GM10847 (cell line): ENCODE results near the gene MCF2L.

Source experiments
- POLR2A ChIP-seq: IDR thresholded peaks from 2 replicates; pipeline ENCODE4 v1.6.1; 2011; ENCODE audit not compliant: insufficient read length; ENCODE audit errors: extremely low read depth

The MCF2L gene

DNA sequence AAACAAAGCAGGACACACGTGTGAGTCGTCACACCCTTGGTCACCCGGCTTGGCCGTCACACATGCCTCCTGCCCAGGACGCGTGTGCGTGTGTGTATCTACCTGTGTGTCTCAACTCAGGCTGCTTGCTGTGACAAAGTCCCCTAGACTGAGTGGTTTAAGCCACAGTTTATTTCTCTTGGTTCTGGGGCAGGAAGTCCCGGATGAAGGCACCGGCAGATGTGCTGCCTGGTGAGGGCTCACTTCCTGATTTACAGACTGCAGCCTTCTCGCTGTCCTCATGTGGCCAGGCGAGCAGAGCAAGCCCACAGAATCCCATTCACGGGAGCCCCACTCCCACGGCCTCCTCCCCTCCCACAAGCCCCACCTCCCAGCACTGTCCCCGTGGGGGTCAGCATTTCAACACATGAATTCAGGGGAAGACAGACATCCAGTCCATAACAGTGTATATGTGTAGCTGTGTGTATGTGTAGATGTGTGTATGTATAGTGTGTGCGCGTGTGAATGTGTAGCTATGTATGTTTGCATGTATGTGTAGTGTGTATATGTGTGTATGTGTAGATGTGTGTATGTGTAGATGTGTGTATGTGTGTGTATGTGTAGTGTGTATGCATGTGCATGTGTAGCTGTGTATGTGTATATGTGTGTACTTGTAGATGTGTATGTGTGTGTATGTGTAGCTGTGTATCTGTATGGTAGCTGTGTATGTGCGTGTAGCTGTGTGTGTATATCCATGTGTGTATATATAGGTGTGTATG, 51.5 kb downstream of the MCF2L start:
- no peak for TF ChIP-seq POLR2A

DNA sequence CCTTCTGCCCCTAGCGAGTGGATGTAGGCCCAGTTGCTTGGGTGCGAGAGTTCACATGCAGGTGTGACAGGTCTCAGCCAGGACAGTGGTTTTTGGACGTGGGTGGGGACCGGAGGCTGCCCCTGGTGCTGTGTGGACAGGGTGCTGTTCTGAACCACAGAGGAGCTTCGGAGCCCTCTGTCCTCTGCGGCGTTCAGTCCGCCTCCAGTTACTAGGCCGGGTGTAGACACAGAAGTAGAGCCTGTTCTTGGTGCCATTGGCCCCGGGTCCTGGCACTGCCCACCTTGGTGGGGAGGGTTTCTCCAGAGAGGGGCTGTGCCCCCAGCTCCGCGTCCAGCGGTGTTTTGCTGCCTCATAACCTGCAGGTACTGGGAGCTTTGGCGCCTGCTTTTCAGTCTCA, 52.4 kb downstream of the MCF2L start:
- no peak for TF ChIP-seq POLR2A

DNA sequence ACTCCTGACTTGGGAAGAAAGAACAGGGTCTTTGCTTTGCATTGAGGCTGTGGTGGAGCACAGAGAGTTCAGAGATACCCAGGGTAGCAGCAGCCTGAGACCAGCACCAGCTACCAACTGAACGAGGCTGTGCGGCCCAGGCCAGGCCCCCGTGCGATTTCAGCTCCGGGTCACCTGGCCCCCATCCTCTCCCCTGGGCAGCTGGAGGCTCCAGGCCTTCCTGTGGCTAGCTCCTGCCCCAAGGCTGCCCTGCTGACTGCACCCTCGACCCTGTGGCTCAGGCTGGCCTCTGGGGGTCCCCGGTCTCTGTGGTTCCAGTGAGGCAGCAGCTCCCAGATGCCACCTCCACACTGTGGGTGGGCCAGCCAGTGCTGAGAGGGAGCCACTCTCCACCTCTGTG, 52.8 kb downstream of the MCF2L start:
- TF ChIP-seq POLR2A, result no peak

GRCh38 chr13:113022391-113022744, 53.4 kb downstream of the MCF2L start:
- no peak for TF ChIP-seq POLR2A

- TF ChIP-seq POLR2A, result no peak
Measured at GRCh38 chr13:113022745-113023574, 53.9 kb downstream of the MCF2L start.

GRCh38 chr13:113023694-113024430, 54.8 kb downstream of the MCF2L start:
- no peak for TF ChIP-seq POLR2A

DNA sequence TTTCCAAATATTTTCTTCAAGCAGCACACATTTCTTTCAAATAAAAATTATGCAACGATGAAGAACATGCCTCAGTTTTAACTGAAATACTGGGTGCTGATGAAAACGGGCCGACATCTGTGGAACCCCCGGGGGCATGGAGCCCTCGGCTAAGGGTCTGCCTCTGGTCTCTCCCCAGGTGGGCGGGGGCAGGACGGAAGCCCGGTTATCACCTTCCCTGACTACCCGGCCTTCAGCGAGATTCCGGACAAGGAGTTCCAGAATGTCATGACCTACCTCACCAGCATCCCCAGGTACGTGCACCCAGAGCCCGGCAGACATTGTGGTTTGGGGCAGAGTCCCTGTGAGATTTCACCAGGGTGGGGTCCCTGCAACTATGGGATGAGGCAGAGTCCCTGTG, 55.5 kb downstream of the MCF2L start:
- no peak for TF ChIP-seq POLR2A

DNA sequence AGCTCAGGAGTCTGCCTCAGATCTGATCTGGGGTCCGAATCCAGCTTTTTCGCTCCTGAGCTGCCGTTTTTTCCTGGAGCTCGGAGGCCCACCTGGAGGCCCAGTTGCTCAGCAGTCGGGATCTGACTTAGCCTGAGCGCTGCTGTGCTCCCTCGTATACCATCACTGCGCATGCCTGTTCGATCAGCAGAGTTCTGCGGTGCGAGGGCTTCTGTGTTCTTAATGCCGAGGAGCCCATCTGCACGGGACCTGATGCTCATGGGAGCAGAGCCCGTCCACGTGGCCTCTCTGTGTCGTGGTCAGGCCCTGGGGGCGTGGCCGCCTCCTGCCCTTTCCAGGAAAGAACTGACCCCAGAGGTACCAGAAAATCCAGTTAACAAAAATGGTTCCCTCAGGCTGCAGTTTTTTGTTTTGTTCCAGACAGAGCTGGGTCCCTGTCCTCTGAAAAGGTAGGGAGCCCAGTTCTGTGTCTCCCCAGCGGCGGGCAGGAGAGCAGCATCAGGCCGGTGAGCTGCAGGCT, 57.4 kb downstream of the MCF2L start:
- TF ChIP-seq POLR2A, result no peak

GRCh38 chr13:113027095-113027494, 58.1 kb downstream of the MCF2L start:
- no peak for TF ChIP-seq POLR2A

DNA sequence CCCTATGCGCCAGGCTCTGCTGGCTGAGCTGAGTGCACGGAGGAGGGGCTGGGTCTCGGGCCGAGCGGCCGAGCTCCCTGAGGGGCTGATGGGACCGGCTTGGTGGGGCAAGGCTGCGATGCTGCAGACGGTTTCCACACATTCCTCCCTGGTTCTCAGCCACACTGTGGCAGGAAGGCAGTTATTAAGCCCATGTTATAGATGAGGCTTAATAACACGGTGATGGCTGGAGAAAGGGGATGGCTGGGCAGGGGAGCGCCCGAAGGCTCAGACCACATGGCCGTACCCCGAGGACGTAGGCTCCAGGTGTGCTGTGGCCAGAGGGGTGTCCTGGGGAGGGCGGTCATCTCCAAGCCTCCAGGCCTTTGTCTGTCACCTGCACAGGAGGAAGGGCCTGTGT, 58.6 kb downstream of the MCF2L start:
- TF ChIP-seq POLR2A, result no peak

- no peak for TF ChIP-seq POLR2A
Measured at GRCh38 chr13:113028336-113029060, 59.5 kb downstream of the MCF2L start.

GRCh38 chr13:113029061-113029445, 60.0 kb downstream of the MCF2L start:
- no peak for TF ChIP-seq POLR2A

- no peak for TF ChIP-seq POLR2A
Measured at GRCh38 chr13:113029487-113030258, 60.7 kb downstream of the MCF2L start.

GRCh38 chr13:113031465-113031864, 62.5 kb downstream of the MCF2L start:
- TF ChIP-seq POLR2A, result no peak
